ENCODE data around the gene LCMT1. TPM values are rescaled to one million over a fixed set of nuclear protein-coding genes. Genes with fewer than 3 reads are reported as not detected.

The LCMT1 gene
- total RNA-seq, 1 experiment from 2014 or later, result 86.3 TPM

DNA sequence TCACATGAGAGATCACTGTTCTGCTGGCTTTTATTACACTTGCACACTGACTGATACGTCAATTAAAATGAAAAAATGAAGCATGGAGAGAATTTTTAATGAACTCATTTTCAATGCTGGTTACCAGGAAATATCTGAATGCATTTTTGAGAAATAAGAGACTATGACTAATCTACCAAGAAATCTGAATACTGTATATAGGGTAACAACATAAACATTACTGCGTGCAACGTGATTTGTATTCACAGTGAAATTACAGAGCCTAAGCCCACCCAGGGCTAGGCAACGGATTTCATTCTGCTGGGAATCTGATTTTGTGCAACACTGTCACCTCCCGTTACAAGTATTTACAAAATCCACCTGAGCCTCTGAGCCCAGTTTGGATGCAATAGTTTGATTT lies 23.8 kb upstream of the LCMT1 start (continued):
- TF ChIP-seq, protein P1, sequence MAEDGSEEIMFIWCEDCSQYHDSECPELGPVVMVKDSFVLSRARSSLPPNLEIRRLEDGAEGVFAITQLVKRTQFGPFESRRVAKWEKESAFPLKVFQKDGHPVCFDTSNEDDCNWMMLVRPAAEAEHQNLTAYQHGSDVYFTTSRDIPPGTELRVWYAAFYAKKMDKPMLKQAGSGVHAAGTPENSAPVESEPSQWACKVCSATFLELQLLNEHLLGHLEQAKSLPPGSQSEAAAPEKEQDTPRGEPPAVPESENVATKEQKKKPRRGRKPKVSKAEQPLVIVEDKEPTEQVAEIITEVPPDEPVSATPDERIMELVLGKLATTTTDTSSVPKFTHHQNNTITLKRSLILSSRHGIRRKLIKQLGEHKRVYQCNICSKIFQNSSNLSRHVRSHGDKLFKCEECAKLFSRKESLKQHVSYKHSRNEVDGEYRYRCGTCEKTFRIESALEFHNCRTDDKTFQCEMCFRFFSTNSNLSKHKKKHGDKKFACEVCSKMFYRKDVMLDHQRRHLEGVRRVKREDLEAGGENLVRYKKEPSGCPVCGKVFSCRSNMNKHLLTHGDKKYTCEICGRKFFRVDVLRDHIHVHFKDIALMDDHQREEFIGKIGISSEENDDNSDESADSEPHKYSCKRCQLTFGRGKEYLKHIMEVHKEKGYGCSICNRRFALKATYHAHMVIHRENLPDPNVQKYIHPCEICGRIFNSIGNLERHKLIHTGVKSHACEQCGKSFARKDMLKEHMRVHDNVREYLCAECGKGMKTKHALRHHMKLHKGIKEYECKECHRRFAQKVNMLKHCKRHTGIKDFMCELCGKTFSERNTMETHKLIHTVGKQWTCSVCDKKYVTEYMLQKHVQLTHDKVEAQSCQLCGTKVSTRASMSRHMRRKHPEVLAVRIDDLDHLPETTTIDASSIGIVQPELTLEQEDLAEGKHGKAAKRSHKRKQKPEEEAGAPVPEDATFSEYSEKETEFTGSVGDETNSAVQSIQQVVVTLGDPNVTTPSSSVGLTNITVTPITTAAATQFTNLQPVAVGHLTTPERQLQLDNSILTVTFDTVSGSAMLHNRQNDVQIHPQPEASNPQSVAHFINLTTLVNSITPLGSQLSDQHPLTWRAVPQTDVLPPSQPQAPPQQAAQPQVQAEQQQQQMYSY (CRISPR knock-in tag; IDR thresholded peaks at IDR 0.05), result no peak
- TF ChIP-seq MXD4 (CRISPR knock-in tag; IDR thresholded peaks at IDR 0.05; ENCODE audit: borderline replicate concordance) (no peak), NFATC4 (CRISPR knock-in tag; IDR thresholded peaks at IDR 0.05) (no peak)

DNA sequence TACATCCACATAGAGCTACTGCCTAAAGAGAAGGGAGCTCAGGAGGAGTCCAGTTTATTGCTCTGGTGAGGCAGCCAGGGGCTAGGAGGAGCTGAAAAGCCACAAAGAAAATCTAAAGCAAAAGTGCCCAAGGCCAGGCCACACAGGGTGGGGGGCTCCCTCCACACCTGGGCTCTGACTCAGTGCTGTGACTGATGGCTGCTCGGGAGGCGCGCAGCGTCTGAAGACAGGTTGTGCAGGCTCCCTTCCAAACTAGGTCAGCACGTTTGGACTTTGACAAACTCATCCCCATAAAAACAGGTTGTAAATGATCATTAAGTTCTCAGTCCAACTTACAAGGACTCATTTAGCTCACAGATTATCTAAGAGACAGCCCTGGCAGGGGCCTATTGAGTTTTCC lies 22.2 kb upstream of the LCMT1 start:
- H3K27ac Mint-ChIP-seq, result no peak overlapping the region
- ATAC-seq, result no peak
- CTCF ChIA-PET, result no interaction called here
- H3K4me1 Mint-ChIP-seq, result no peaks in the 10 kb centered on the region
- TF ChIP-seq, protein P2, sequence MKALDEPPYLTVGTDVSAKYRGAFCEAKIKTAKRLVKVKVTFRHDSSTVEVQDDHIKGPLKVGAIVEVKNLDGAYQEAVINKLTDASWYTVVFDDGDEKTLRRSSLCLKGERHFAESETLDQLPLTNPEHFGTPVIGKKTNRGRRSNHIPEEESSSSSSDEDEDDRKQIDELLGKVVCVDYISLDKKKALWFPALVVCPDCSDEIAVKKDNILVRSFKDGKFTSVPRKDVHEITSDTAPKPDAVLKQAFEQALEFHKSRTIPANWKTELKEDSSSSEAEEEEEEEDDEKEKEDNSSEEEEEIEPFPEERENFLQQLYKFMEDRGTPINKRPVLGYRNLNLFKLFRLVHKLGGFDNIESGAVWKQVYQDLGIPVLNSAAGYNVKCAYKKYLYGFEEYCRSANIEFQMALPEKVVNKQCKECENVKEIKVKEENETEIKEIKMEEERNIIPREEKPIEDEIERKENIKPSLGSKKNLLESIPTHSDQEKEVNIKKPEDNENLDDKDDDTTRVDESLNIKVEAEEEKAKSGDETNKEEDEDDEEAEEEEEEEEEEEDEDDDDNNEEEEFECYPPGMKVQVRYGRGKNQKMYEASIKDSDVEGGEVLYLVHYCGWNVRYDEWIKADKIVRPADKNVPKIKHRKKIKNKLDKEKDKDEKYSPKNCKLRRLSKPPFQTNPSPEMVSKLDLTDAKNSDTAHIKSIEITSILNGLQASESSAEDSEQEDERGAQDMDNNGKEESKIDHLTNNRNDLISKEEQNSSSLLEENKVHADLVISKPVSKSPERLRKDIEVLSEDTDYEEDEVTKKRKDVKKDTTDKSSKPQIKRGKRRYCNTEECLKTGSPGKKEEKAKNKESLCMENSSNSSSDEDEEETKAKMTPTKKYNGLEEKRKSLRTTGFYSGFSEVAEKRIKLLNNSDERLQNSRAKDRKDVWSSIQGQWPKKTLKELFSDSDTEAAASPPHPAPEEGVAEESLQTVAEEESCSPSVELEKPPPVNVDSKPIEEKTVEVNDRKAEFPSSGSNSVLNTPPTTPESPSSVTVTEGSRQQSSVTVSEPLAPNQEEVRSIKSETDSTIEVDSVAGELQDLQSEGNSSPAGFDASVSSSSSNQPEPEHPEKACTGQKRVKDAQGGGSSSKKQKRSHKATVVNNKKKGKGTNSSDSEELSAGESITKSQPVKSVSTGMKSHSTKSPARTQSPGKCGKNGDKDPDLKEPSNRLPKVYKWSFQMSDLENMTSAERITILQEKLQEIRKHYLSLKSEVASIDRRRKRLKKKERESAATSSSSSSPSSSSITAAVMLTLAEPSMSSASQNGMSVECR (CRISPR knock-in tag; IDR thresholded peaks at IDR 0.05; ENCODE audit: borderline replicate concordance), result no peak
- TF ChIP-seq NFATC4 (CRISPR knock-in tag; IDR thresholded peaks at IDR 0.05) (no peak), SMAD3 (CRISPR knock-in tag; IDR thresholded peaks at IDR 0.05; ENCODE audit: borderline replicate concordance) (no peak), SP1 (CRISPR knock-in tag; conservative IDR thresholded peaks at IDR 0.05) (no peak), ETV6 (CRISPR knock-in tag; IDR thresholded peaks at IDR 0.05) (no peak), ZNF138 (CRISPR knock-in tag; conservative IDR thresholded peaks at IDR 0.05) (no peak), ZNF121 (CRISPR knock-in tag; IDR thresholded peaks at IDR 0.05) (no peak), NFE2L1 (CRISPR knock-in tag; IDR thresholded peaks at IDR 0.05) (no peak), TCF7 (CRISPR knock-in tag; IDR thresholded peaks at IDR 0.05; ENCODE audit: low read depth) (no peak), FOXP1 (CRISPR knock-in tag; IDR thresholded peaks at IDR 0.05; ENCODE audit: borderline replicate concordance) (no peak), ZNF317 (CRISPR knock-in tag; IDR thresholded peaks at IDR 0.05; ENCODE audit: borderline replicate concordance, low read depth) (no peak), JUN (CRISPR knock-in tag; IDR thresholded peaks at IDR 0.05) (no peak), ZNF416 (CRISPR knock-in tag; IDR thresholded peaks at IDR 0.05) (no peak), HMGA2 (CRISPR knock-in tag; IDR thresholded peaks at IDR 0.05) (no peak)
- TF ChIP-seq, protein P3, sequence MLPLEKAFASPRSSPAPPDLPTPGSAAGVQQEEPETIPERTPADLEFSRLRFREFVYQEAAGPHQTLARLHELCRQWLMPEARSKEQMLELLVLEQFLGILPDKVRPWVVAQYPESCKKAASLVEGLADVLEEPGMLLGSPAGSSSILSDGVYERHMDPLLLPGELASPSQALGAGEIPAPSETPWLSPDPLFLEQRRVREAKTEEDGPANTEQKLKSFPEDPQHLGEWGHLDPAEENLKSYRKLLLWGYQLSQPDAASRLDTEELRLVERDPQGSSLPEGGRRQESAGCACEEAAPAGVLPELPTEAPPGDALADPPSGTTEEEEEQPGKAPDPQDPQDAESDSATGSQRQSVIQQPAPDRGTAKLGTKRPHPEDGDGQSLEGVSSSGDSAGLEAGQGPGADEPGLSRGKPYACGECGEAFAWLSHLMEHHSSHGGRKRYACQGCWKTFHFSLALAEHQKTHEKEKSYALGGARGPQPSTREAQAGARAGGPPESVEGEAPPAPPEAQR (CRISPR knock-in tag; IDR thresholded peaks at IDR 0.05), result no peak
- TF ChIP-seq, protein P4, sequence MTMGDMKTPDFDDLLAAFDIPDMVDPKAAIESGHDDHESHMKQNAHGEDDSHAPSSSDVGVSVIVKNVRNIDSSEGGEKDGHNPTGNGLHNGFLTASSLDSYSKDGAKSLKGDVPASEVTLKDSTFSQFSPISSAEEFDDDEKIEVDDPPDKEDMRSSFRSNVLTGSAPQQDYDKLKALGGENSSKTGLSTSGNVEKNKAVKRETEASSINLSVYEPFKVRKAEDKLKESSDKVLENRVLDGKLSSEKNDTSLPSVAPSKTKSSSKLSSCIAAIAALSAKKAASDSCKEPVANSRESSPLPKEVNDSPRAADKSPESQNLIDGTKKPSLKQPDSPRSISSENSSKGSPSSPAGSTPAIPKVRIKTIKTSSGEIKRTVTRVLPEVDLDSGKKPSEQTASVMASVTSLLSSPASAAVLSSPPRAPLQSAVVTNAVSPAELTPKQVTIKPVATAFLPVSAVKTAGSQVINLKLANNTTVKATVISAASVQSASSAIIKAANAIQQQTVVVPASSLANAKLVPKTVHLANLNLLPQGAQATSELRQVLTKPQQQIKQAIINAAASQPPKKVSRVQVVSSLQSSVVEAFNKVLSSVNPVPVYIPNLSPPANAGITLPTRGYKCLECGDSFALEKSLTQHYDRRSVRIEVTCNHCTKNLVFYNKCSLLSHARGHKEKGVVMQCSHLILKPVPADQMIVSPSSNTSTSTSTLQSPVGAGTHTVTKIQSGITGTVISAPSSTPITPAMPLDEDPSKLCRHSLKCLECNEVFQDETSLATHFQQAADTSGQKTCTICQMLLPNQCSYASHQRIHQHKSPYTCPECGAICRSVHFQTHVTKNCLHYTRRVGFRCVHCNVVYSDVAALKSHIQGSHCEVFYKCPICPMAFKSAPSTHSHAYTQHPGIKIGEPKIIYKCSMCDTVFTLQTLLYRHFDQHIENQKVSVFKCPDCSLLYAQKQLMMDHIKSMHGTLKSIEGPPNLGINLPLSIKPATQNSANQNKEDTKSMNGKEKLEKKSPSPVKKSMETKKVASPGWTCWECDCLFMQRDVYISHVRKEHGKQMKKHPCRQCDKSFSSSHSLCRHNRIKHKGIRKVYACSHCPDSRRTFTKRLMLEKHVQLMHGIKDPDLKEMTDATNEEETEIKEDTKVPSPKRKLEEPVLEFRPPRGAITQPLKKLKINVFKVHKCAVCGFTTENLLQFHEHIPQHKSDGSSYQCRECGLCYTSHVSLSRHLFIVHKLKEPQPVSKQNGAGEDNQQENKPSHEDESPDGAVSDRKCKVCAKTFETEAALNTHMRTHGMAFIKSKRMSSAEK (CRISPR knock-in tag; IDR thresholded peaks at IDR 0.05; ENCODE audit: borderline replicate concordance), result no peak
- TF ChIP-seq, protein P5, sequence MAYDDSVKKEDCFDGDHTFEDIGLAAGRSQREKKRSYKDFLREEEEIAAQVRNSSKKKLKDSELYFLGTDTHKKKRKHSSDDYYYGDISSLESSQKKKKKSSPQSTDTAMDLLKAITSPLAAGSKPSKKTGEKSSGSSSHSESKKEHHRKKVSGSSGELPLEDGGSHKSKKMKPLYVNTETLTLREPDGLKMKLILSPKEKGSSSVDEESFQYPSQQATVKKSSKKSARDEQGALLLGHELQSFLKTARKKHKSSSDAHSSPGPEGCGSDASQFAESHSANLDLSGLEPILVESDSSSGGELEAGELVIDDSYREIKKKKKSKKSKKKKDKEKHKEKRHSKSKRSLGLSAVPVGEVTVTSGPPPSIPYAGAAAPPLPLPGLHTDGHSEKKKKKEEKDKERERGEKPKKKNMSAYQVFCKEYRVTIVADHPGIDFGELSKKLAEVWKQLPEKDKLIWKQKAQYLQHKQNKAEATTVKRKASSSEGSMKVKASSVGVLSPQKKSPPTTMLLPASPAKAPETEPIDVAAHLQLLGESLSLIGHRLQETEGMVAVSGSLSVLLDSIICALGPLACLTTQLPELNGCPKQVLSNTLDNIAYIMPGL (CRISPR knock-in tag; IDR thresholded peaks at IDR 0.05), result no peak
- no peak overlapping the region for H3K4me3 Mint-ChIP-seq
- no peaks in the 10 kb centered on the region for H3K9me3 Mint-ChIP-seq
- DNase-seq (ENCODE audit: low spot score), result no peak
- POLR2A ChIA-PET, result no interaction called here
- peaks cover 4% of the 10 kb centered on the region; the same call in 1 of the 2 replicates for H3K27me3 Mint-ChIP-seq (ENCODE audit: low read depth)
- H3K36me3 Mint-ChIP-seq, result no peaks in the 10 kb centered on the region
